NCI-H2029 treated with DMSO at 0.1 percent for 48 hours (cell line): Measurements from ENCODE around the gene C16orf95.

Source experiments
- DNase-seq: peaks from one replicate; lab custom pipeline; 2025; lab: John Stamatoyannopoulos, UW

The C16orf95 gene

DNA sequence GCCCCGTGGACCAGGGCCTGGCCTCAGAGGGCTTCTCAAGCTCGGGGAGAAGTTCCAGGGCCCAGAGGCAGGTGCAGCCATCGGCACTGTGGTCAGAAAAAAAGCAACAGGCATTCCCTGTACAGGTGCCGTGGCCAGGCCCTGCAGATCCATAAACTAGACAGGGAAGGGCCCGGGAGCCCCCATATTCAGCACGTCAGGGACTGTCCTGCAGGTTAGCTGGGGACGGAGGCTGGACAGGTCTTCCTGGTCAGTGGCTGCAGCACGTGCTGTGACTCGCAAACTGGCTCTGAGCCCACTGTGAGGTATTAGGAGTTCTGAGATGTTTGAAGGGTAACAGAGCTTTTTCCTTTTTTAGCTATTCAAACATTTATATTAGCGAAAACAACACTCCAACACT lies 15.0 kb upstream of the C16orf95 start:
- DNase-seq = no peak

DNA sequence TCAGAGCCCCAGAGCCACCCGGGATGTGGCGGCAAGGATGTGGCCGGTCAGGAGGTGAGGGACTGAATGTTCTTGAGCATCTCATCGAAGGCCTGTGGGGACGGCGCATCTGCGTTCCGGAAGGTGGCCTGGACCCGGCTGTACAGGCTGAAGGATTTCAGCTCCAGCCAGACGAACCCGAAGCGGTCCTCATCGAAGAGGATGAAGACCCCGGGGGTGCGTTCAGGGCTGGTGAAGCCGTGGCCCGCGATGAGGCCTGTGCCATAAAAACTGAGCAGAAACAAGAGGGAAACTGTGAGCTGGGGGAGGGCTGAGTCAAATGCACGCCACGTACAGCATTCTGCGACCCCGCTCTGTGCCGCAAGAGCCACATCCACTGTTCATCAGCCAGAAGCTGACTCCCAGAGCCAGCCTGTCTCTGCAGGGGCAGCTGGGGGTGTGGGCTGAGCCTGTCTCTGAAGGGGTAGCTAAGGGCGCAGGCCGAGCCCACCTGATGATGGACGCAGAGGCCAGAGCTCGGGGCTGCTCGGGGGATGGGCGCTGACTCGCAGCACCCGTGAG lies 14.1 kb upstream of the C16orf95 start:
- no peak for DNase-seq

DNA sequence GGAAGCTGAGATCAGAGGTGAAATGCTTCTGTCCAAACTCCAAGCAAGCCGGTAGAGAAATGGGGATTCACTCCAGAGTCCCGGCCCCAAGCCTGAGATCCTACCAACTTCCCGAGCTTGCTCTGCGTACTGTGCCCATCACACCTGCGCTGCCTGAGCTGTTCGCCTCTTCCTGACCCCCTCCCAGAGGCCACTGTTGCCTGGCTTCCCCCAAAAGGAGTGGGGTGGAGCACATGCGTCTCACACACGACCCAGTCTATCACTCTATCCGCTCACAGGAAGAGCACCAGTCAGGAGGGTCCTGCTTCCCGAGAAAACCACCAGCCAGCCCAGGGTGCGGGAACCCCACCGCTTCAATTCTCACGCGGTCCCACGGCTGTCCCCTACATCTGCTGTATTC lies 13.5 kb upstream of the C16orf95 start:
- DNase-seq = no peak

DNA sequence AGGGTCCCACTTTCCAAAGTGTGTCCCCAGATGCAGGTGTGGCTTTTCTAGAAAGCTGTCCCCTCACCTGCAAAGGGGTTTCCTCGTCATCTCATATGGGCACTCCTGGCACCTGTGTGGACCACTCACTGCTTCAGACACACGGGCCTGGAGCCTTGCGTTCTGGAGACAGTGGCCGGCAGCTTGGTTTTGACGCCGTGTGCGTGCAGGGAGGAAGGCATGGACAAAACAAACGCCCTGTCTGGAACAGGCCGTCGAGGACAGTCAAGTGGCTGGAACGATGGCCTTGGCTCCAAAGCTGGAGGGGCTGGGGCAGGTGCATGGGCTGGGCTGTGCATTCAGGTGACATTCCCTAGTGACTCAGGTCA lies 13.0 kb upstream of the C16orf95 start:
- DNase-seq = no peak

DNA sequence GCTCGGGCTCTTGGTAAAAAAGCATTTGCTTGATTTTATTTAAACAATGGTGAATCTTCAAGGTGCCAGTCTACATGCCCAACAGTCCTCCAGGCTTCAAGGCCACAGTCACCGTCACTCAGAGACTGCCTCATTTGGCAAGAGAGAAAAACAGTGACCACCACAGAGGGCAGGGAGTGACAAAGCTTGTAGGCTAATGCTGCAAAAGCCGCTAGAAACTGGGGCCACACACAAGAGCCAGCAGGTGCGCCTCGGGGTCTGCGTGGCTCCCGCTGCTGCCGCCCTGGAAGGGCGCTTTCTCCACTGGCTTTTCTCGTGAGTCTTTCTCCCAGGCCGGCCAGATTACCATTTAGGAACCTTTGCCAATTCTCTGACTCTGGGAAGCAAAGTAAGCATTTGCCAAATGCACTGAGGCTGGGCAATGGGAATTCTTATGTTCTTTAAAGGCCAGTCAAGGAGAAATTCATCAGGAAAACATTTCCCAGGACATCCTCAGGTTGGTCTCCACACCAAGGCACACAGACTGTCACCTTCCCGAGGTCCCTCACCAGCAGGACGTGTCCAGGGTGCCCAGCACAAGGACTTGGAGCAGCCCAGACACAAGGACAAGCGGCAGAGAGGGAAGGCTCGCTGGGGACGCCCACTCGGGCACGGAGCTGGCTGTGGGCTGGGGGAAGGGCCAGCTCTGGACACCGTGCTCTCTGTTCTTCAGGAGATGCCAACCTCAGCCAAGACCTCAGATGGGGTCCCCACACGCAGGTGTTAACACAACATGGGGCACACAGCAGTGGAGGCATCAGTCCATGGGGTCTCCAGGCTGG lies 12.5 kb upstream of the C16orf95 start:
- DNase-seq = no peak

DNA sequence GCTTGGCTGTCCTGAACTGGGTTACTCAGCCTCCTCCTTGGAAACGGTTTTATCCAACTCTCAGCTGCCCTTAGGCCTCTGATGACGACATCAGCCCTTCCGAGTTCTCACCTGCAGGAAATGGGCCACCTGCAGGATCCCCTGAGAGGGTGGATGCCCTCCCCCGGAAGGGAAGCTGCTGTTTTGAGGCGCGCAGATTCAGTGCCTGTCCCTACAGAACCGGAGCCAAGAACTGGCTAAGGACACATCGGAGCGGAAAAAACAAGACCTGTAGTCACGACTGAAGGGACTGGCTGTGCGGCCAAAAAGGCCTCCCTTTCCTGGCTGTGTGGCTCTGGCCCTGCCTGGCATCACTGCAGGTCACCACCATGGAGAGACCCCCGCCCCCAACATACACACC lies 11.7 kb upstream of the C16orf95 start:
- no peak for DNase-seq

DNA sequence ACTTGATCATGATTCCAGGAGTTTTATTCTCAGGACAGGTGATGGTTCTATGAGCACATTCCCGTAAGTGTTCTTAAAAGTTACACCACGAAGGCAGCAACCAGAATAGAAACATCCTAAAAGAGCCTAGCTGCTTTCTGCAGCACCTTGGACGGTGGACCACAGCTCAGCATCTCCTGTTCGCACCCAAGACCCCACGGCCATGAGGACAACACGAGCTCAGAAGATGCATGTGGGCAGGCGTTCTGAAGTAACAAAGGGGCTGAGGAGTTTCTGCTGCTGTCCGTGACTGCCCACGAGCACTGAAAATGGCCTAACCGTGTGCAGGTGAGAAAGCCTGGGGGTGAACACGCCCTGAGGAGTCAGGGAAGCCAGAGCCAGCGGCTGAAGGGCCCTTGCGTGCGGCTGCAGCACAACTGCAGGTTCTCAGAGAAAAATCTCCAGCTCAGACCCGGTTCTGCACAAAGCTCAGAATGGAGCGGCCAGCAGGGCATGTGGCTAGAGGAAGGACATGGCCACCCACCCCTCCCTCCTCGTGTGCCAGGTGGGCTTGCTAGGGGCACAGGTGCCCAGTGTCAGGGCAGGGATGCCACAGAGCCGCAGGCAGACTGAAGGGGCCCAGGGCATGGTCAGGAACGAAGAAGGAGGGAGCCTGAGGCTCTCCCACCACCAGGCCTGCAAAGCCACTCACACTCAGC lies 10.8 kb upstream of the C16orf95 start:
- DNase-seq = no peak

DNA sequence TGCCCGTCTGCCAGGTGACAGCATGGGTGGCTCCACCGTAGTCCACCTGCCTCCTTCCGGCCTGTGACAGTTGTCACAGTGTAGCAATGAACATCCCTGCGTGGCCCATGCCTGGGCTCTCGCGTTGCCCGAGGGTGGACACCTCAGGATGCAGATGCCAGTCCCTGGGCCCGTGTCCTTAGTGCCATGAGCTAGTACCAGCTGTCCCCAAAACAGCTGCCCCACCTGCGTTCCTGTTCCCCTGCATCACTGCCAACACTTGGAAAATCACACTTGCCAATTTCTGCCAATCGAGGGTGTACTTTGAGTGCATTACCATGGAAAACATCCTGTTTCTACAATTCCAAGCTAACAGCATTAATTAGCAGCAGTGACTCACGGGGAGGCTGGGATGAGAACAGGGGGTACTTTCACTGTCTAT lies 9.0 kb upstream of the C16orf95 start:
- DNase-seq = no peak

DNA sequence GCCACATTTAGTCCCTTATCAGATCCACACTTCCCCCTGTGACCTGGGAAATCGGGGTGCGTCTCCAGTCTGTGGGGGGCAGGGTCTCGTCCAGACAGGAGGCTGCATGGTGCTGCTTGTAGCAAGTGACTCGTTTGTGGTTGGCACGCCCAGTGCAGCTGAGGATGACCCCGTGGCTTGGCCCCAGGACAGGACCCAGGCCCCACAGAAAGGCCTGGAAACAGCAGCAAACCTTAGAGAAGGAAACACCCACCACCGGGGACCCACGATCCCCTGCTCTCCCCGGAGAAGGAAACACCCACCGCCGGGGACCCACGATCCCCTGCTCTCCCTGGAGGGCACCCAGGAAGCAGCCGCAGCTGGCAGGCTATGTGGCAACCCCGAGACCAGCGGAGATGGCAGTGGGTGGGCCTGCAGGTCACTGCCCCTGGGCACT lies 8.2 kb upstream of the C16orf95 start:
- DNase-seq = no peak

DNA sequence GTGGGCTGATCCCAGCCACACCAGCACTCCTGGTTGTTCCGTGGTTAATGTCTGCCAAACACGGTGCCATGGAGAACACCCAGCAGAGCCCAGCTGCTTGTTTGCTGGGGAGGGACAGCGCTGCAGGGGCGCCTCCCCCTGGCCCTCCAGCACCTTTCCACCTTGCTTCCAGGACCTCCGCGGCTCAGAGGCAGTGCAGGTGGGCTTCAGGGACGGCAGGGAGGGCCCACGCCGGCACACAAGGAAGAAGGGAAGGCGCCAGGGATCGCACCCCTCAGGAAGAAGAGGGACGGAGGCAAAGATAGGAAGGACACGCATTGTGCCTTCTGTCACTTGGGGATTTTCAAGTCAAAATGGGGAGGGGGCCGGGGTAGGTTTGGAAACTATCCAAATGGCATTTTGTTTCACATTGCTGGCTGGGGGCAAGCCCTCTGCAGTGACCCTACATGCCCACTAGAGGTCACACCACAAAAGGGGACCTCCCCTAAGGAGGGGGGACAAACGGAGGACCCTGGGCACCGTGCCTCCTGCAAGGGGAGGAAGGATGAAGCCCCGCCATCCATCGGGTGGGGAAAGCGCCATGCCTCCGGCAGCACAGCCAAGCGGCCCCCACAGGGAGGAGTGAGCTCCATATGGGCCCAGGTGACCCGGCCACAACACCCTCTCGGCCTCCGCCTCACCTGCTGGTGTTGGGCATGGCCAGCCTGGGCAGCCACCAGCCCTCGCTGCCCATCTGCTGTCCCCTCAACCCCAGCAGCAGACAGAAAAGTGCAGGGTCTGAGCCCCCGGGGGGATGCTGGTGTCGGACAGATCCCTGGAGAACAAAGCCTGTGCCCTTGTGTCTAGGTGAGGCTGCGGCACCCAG lies 7.5 kb upstream of the C16orf95 start:
- no peak for DNase-seq

DNA sequence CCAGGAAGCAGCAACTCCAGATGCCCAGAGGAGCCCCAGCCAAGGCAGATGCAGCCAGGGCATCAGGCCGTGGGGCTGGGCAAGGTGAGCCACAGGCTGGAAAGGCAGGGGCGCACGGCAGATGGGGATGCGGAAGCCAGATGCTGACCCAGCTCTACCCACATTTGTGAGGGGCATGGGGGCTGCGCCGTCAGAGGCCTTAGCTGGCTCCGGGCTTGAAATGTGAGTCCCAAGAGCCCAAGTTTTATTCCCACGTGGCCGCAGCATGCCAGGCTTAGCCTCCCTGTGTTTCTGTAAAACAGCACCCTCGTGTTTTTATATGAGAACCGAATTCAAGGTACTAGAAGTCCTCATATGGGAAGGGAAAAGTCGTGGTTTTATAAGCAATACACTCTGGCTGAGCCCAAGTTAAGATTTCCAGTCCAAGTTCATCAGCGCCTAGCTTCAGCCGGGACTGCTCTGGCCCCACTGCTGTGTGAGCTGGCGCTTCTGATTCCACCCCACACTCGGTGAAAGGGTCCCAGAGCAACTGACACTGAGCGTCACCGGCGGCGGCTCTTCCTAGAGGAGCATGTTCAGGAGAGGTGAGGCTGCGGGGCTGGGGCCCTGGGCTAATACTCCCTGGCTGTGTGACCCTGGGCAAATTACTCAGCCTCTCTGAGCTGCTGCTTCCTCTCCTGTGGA lies 6.7 kb upstream of the C16orf95 start:
- DNase-seq = no peak

DNA sequence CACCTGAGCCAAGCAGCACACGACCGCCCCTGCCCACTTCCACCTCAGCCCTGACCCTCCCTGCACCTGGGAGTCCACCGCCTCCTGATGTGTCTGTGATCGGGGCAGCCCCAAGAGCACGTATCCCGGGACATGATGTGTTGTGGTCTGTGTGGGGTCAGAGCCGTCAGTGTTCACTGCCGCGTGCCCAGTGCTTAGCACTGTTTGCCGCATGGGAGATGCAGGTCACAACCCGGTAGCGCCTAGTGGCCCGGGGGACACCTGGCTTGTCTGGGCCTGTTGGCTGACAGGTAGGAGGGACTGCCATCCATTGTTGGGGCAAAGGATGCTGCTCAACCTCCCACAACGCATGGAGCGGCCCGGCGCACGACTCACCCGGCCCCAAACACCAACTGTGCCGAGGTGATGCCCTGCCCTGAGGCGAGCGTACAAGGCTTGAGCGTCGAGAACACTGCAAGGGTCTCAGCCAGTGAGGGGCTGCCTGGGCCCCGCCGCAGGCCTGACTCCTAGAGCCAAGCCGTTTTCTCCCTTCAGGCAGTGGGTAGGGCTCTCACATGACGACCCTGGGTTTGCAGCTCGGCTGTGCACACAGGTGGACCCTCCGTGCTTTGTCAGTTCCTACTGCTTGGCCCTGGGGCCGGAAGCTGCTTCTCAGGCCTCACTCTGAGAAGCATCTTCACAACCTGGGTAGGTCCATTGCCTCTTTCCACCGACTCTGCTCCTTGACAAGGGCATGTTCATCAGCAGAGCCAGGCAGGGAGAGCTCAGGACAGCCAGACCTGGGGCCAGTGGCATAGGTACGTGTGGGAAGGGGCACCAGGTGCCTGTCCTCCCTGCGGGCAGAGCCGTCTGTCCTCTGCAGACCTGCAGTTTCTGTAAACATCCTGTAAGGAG lies 5.9 kb upstream of the C16orf95 start:
- DNase-seq = no peak

DNA sequence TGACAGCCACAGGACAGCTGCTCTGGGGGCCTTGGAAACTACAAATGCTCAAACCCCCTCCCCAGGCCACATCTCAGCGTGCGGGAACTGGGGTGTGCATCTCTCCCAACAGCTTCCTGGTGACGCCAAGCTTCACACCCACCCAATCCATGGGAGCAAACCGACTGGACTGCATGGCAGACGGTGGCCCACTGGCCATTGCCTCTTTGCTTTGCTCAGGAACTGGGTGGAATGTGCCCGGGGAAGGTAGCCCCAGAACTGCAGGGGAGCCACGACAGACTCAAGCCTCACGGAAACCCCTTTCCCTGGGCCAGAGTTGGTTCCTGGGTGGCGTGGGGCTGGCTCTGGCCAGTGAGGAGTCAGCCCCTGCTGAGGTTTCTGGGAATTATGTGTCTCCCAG lies 5.2 kb upstream of the C16orf95 start:
- DNase-seq = no peak

DNA sequence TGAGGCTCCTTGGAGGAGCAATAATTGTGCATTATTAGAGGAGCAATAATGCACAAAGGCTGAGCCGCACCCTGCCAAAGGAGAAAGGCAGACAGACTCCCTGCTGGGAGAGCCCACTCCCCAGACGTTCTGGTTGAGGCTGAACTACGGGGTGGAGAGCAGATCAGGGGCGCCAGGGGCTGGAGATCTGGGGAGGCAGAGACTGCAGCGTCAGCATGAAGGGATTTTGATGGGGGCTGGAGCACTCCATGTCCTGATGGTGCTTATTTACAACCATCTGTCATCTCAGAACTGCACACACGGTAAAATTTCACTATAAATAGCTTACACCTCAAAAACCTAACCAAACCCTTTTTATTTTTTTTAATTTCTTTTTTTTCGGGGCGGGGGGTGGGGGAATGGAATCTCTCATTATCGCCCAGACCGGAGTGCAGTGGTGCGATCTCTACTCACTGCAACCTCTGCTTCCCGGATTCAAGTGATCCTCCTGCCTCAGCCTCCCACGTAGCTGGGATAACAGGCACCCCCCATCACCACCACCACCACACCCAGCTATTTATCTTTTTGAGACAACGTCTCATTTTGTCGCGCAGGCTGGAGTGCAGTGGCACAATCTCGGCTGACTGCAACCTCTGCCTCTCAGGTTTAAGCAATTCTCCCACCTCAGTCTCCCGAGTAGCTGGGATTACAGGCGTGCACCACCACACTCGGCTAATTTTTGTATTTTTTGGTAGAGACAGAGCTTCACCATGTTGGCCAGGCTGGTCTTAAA lies 4.3 kb upstream of the C16orf95 start:
- no peak for DNase-seq

DNA sequence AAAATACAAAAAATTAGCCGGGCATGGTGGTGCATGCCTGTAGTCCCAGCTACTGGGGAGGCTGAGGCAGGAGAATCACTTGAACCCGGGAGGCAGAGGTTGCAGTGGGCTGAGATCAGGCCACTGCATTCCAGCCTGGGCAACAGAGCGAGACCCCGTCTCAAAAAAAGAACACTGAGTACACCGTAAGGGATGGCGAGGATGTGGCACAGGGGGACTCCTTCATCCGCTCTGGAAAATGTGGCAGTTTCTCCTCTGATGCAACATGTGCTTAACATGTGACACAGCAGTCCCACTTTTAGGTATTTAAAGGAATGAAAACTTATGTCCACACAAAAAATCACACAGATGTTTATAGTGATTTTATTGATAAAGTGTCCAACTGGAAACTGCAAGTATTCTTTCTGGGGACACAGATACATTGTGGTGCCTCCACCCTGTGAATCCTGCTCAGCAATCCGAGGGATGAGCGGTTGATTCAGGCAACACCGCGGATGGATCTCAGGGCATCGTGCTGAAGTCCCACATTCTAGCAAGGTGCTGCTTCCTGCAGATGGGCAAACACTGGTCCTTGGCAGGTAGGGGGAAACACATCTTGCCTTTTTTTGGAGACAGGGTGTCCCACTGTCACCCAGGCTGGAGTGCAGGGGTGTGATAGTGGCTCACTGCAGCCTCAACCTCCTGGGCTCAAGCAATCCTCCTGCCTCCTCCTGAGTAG lies 3.5 kb upstream of the C16orf95 start:
- DNase-seq = no peak

DNA sequence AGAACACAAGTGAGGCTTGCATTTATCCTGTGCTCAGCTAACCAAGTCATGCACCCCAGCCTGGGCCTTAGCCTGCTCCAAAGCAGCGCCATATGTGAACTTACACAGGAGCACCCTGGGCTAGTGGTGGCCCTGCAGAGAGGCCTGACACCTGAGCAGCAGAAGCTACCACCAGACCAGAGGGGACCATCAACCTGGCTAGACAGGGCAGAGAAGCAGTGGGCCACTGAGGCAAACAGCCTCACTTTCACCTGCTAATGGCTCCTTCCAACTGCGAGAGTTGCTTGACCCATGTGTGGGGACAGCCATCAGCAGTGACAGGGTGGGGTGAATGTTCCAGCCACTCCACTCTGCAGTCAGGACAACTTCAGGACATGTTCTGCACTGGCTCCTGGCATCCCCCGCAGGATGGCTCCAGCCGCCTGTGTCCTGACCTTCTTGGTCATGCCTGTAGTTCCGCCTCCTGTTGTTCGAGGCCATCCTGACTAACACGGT lies 2.9 kb upstream of the C16orf95 start:
- DNase-seq = no peak

DNA sequence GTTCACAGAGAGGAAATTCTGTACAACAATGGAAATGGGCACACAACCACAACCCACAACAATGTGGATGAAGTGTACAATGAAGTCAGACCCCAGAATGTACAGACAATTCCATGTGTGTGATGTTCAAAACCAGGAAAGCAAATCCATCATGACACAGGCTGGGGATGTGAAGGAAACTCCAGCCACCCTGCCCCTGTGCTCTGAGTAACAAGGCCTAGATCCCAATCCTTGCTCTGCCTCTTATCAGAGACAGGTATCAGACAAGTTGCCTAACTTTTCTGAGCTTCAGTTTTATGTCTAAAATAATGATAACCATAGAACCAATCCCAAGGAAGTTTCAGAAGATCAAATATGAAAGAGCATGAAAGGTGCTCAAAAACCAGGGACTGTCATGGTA lies 1.8 kb upstream of the C16orf95 start:
- DNase-seq = no peak

DNA sequence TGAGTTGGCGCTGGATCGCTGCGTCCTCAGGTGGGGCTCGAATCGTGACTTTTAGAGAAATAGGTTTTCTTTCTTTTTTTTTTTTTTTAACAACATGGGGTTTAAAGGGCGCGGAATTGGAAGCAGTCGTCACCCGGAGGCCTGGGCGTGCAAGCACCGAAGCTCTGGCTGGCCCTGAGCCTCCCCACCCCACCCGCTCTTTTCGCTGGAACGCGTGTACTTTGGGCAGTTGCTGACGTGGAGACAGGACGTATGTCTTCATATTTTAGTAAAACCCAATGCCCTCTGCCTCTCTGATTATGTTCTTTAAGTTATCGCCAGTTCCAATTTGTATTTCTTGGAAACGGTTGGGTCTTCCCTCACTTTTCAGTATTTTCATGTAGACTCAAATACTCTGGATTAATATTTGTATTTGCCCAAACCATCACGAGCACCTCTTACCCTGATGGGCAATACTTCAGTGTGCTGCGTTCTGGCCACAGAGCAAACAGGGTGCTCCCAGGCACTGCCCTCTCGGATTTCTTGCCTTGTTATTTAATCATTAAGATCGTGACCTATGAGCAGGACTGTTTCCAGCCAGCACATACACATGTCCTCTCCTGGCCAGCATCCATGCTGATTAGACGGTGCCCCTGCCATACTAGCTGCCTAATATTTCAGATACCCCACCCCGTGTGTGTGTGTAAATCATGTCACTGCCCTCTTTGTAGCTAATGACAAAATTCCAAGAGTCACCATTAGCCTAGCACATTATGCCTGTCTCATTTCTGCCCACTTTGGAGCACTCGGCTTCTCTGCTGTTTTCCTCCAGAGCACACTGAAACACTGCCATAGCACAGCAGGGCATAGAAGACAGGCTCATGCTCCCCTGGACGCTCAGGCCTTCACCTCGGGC lies 805 bp upstream of the C16orf95 start:
- no peak for DNase-seq
